KMS-11 (cell line): Measurements from ENCODE around the gene TRIM62.

ENCODE experiments used
- H2AFZ ChIP-seq: fragments of 200-600 bp; sonication (generic); 2 replicates; pipeline ENCODE4 v1.6.1; 2016; ENCODE audit warnings: antibody characterized with exemption, mixed run types, low read depth
- H3K27ac ChIP-seq: fragments of 200-600 bp; sonication (generic); 2 replicates; pipeline ENCODE4 v1.6.1; 2016; ENCODE audit warnings: mild to moderate bottlenecking, mixed run types
- H3K27me3 ChIP-seq: fragments of 200-600 bp; sonication (generic); 2 replicates; pipeline ENCODE4 v1.6.1; 2017; ENCODE audit warnings: mild to moderate bottlenecking, low read depth, mixed run types, moderate library complexity; ENCODE audit not compliant: insufficient read depth
- H3K36me3 ChIP-seq: fragments of 200-600 bp; sonication (generic); 2 replicates; pipeline ENCODE4 v1.6.1; 2017; ENCODE audit warnings: mild to moderate bottlenecking, mixed run types; ENCODE audit not compliant: insufficient read depth
- H3K4me1 ChIP-seq: fragments of 200-600 bp; sonication (generic); 2 replicates; pipeline ENCODE4 v1.6.1; 2016; ENCODE audit warnings: mild to moderate bottlenecking, low read depth, mixed run types; ENCODE audit not compliant: poor library complexity, severe bottlenecking
- H3K4me2 ChIP-seq: fragments of 200-600 bp; sonication (generic); 2 replicates; pipeline ENCODE4 v1.7.0; 2016; ENCODE audit warnings: mild to moderate bottlenecking, mixed run types
- H3K4me3 ChIP-seq: fragments of 200-600 bp; sonication (generic); IDR thresholded peaks from 2 replicates; pipeline ENCODE4 v1.6.1; 2017; ENCODE audit warnings: low read depth, low read length, mixed read lengths; ENCODE audit not compliant: insufficient read depth
- H3K79me2 ChIP-seq: fragments of 200-600 bp; sonication (generic); 2 replicates; pipeline ENCODE4 v1.6.1; 2016; ENCODE audit warnings: low read depth, mixed run types; ENCODE audit not compliant: insufficient read depth
- H3K9ac ChIP-seq: fragments of 200-600 bp; sonication (generic); 2 replicates; pipeline ENCODE4 v1.6.1; 2016; ENCODE audit warnings: mild to moderate bottlenecking, mixed run types
- H4K20me1 ChIP-seq: fragments of 200-600 bp; sonication (generic); 2 replicates; pipeline ENCODE4 v1.6.1; 2016; ENCODE audit warnings: mild to moderate bottlenecking, mixed run types; ENCODE audit not compliant: insufficient read depth
- TF ChIP-seq, protein P1 (sequence below): fragments of 200-600 bp; sonication (generic); conservative IDR thresholded peaks from 2 replicates; pipeline ENCODE4 v1.6.1; 2017; ENCODE audit warnings: low read depth, mild to moderate bottlenecking, antibody characterized with exemption, low read length, moderate library complexity, mixed read lengths

The TRIM62 gene

DNA sequence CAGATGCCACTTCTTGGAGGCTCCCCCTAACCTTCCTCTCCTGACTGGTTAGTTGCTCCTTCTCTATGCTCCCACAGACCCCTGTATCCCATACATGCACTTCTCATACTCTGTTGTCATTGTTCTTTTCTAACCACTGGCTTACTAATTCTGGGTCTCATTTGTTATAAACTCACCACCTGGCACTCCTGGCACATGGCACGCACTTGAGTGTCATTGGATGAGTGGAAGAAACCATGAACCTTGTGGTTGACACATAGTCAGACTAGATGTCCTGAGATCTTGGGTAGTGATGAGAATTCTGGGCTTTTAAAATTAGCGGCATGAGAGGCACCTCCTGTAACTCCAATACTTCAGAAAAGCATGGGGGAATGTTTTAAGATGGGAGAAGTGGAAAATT, 49.3 kb downstream of the TRIM62 start:
- Histone ChIP-seq H3K79me2 (0 out of 2 replicates have a peak, but pooled peaks cover 7% of the 10 kb centered on the region), H3K9ac (no peak overlapping the region), H3K4me1 (peaks cover 7% of the 10 kb centered on the region)

DNA sequence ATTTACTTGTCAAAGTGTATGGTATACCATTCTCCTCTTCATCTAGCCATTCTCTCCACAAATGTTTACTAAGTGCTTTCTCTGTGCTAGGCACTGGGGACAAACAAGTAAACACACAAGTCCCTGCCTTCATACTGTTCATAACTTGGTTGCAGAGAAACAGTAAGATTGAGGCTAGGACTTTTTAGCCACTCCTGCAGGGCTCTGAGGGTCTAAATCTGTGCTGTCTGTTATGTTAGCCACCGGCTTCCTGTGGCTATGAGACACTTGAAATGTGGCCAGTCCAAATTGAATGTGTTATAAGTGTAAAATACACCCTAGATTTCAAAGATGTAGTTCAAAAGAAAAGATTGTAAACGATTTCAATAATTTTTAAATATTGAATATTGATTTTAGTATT, 50.7 kb downstream of the TRIM62 start:
- no peak overlapping the region for H3K27ac ChIP-seq
- no peaks in the 10 kb centered on the region for H4K20me1 ChIP-seq
- H3K9ac ChIP-seq = no peak overlapping the region
- H3K4me3 ChIP-seq = no peak overlapping the region
- no peaks in the 10 kb centered on the region for H3K36me3 ChIP-seq
- H3K79me2 ChIP-seq = peaks cover 7% of the 10 kb centered on the region; the same call in 1 of the 2 replicates
- no peak overlapping the region for H3K4me2 ChIP-seq
- H3K4me1 ChIP-seq = peaks cover 7% of the 10 kb centered on the region
- H3K27me3 ChIP-seq = no peaks in the 10 kb centered on the region
- H2AFZ ChIP-seq = no peak overlapping the region
- TF ChIP-seq, protein P1, sequence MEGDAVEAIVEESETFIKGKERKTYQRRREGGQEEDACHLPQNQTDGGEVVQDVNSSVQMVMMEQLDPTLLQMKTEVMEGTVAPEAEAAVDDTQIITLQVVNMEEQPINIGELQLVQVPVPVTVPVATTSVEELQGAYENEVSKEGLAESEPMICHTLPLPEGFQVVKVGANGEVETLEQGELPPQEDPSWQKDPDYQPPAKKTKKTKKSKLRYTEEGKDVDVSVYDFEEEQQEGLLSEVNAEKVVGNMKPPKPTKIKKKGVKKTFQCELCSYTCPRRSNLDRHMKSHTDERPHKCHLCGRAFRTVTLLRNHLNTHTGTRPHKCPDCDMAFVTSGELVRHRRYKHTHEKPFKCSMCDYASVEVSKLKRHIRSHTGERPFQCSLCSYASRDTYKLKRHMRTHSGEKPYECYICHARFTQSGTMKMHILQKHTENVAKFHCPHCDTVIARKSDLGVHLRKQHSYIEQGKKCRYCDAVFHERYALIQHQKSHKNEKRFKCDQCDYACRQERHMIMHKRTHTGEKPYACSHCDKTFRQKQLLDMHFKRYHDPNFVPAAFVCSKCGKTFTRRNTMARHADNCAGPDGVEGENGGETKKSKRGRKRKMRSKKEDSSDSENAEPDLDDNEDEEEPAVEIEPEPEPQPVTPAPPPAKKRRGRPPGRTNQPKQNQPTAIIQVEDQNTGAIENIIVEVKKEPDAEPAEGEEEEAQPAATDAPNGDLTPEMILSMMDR = no peak

More for the DNA sequence above, 49.3 kb downstream of the TRIM62 start:
- Histone ChIP-seq H4K20me1 (no peaks in the 10 kb centered on the region), H2AFZ (no peak overlapping the region), H3K36me3 (no peaks in the 10 kb centered on the region), H3K27me3 (no peaks in the 10 kb centered on the region), H3K27ac (no peak overlapping the region), H3K4me3 (no peak overlapping the region), H3K4me2 (no peak overlapping the region)
- TF ChIP-seq, protein P1 = no peak

DNA sequence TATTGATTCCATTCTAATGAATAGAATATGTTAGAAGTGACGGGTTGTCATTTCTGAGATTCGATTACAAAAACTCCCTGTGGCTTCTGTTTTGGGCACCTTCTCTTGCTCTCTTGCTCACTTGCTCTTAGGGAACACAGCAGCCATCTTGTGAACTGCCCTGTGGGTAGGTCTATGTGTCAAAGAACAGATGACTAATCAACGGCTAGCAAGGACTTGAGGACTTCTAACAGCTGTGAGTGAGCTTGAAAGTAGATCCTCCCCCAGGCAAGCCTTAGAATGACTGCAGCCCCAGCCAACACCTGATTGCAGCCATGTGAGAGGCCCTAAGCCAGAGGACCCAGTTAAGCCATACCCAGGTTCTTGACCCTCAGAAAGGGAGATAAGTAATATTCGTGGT, 51.5 kb downstream of the TRIM62 start:
- no peak overlapping the region for H3K4me2 ChIP-seq
- no peak overlapping the region for H3K4me3 ChIP-seq
- TF ChIP-seq, protein P1 = no peak
- H2AFZ ChIP-seq = no peak overlapping the region
- peaks cover 7% of the 10 kb centered on the region; the same call in 1 of the 2 replicates for H3K79me2 ChIP-seq
- peaks cover 7% of the 10 kb centered on the region for H3K4me1 ChIP-seq
- no peaks in the 10 kb centered on the region for H3K27me3 ChIP-seq
- H3K27ac ChIP-seq = no peak overlapping the region
- no peak overlapping the region for H3K9ac ChIP-seq
- no peaks in the 10 kb centered on the region for H4K20me1 ChIP-seq
- H3K36me3 ChIP-seq = no peaks in the 10 kb centered on the region

DNA sequence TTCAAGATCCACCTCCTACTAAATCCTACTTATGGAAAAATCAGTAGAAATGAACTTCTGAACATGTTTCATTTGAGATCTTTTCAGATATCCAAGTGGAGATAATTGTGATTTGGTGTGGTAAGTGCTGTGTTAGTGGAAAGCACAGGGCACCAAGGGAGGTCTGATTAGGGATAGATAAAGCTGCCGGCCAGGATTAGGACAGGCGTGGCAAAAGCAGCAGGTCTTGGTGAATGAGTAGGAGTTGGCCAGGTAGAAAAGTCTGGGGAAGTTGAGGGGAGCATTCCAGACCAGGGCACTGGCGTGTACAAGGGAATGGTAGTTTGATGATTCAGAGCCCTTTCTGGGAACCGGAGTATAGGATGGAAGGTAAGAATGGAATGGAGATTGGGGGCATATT, 53.1 kb downstream of the TRIM62 start:
- Histone ChIP-seq H3K4me1 (peaks cover 7% of the 10 kb centered on the region), H2AFZ (no peak overlapping the region), H3K27me3 (no peaks in the 10 kb centered on the region), H3K4me2 (peak overlapping the region; percentile 72), H3K79me2 (peaks cover 7% of the 10 kb centered on the region; the same call in 1 of the 2 replicates), H3K9ac (no peak overlapping the region), H3K36me3 (no peaks in the 10 kb centered on the region), H4K20me1 (no peaks in the 10 kb centered on the region), H3K4me3 (no peak overlapping the region), H3K27ac (peak overlapping the region; percentile 76)
- TF ChIP-seq, protein P1 = no peak
